Measurements from ENCODE around the gene CHCHD3. TPM values are rescaled to one million over a fixed set of nuclear protein-coding genes. Genes with fewer than 3 reads are reported as not detected.

Gene CHCHD3
- total and polyA plus RNA-seq, 2 experiments from 2014 or later: 65.3 to 68.5 TPM

DNA sequence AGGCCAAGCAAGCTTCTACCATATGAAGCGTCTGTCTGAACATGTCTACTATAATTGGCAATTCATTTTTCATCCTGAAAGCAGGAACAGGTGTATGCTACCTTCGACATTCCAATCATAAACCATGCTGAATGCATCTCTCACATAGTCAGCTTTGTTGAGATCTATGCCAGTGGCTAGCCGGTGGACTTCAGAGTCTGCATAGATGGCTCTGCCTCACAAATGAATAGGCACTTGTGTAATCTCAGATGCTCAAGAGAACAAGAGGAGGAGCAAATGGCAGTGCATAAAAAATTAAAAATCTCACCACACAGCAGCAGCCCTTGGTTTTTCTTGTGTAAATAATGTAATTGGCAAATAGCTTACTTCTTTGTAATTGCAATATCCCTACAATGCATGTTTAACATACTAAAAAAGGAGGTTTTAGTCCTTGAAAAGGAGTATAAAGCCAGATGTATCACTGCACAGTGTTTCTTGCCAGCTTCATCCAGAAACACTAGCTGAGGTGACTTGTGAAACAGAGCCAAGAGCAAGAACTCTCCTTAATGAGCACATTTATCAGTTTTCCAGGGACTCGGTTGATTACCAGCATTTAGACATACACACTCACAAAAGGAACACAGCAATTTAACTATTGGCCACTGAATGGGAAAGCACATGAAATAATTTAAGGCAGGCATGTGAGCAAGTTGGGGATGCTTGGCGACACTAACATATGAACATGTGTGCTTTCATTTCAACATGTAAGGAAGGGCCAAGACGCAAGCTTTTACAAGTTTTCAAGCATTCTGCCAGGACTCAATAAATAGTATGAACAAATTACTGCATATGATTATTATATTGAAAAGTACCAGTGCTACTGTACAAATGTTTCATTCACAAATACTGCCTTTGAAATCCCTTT is 255.7 kb downstream of the CHCHD3 start:
- no peaks in the 10 kb centered on the region for H3K4me1 ChIP-seq (ENCODE audit: insufficient read depth)
- no peak overlapping the region for H2AFZ ChIP-seq
- H3K27me3 ChIP-seq: no peaks in the 10 kb centered on the region
- no peak overlapping the region for H3K4me2 ChIP-seq
- no peak for DNase-seq (ENCODE audit: low spot score)
- no peaks in the 10 kb centered on the region for H3K9me2 ChIP-seq (replicated peaks; ENCODE audit: insufficient read depth)
- no peaks in the 10 kb centered on the region for H3K9me3 ChIP-seq (ENCODE audit: low read depth)
- no peaks in the 10 kb centered on the region for H3K79me2 ChIP-seq
- no peak overlapping the region for H3K27ac ChIP-seq
- TF ChIP-seq EZH2phosphoT487 (IDR thresholded peaks at IDR 0.05; ENCODE audit: low read depth, severe bottlenecking, unreplicated experiment) (no peak), EZH2 (IDR thresholded peaks at IDR 0.05; ENCODE audit: borderline replicate concordance) (no peak)
- TF ChIP-seq, protein P1, sequence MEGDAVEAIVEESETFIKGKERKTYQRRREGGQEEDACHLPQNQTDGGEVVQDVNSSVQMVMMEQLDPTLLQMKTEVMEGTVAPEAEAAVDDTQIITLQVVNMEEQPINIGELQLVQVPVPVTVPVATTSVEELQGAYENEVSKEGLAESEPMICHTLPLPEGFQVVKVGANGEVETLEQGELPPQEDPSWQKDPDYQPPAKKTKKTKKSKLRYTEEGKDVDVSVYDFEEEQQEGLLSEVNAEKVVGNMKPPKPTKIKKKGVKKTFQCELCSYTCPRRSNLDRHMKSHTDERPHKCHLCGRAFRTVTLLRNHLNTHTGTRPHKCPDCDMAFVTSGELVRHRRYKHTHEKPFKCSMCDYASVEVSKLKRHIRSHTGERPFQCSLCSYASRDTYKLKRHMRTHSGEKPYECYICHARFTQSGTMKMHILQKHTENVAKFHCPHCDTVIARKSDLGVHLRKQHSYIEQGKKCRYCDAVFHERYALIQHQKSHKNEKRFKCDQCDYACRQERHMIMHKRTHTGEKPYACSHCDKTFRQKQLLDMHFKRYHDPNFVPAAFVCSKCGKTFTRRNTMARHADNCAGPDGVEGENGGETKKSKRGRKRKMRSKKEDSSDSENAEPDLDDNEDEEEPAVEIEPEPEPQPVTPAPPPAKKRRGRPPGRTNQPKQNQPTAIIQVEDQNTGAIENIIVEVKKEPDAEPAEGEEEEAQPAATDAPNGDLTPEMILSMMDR (IDR thresholded peaks at IDR 0.05; ENCODE audit: poor library complexity): no peak
- H3K36me3 ChIP-seq (replicated peaks; ENCODE audit: insufficient read depth, low read depth): no peaks in the 10 kb centered on the region
- H3K4me3 ChIP-seq: no peak overlapping the region
- 95% methylated on average over 6 of the region's 6 CpGs for WGBS (ENCODE audit: low lambda C conversion rate, missing lambda C conversion rate)
- H4K20me1 ChIP-seq (ENCODE audit: insufficient read depth, poor library complexity, severe bottlenecking): no peaks in the 10 kb centered on the region

DNA sequence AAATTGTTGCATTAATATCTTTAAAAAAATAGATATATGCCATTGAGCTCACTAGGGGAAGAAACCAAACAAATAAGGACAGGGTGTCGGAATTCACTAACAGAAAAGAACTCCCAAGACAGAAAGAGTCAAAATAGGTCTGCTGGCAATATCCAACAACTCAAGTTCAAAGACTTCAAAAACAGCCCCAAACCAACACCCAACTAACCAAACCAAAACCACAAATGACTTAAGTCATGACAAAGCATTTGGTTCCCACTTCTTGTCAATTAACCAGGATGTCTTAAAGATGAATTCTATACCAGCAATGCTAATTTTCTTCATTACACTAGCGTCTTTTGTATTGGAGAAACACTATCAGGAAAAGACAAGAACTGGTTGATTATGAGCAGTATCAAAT is 256.7 kb downstream of the CHCHD3 start:
- Histone ChIP-seq H3K9me2 (replicated peaks; ENCODE audit: insufficient read depth) (no peaks in the 10 kb centered on the region), H3K27ac (no peak overlapping the region), H3K4me3 (no peak overlapping the region), H3K9me3 (ENCODE audit: low read depth) (no peaks in the 10 kb centered on the region), H3K36me3 (replicated peaks; ENCODE audit: insufficient read depth, low read depth) (no peaks in the 10 kb centered on the region), H3K27me3 (no peaks in the 10 kb centered on the region), H3K79me2 (no peaks in the 10 kb centered on the region), H2AFZ (no peak overlapping the region), H3K4me1 (ENCODE audit: insufficient read depth) (no peaks in the 10 kb centered on the region), H4K20me1 (ENCODE audit: insufficient read depth, poor library complexity, severe bottlenecking) (no peaks in the 10 kb centered on the region), H3K4me2 (no peak overlapping the region)
- no peak for TF ChIP-seq EZH2phosphoT487 (IDR thresholded peaks at IDR 0.05; ENCODE audit: low read depth, severe bottlenecking, unreplicated experiment)
- TF ChIP-seq, protein P1 (IDR thresholded peaks at IDR 0.05; ENCODE audit: poor library complexity): no peak
- TF ChIP-seq EZH2 (IDR thresholded peaks at IDR 0.05; ENCODE audit: borderline replicate concordance): no peak
- no peak for DNase-seq (ENCODE audit: low spot score)
- WGBS (ENCODE audit: low lambda C conversion rate, missing lambda C conversion rate): 96% methylated on average over 2 of the region's 2 CpGs

DNA sequence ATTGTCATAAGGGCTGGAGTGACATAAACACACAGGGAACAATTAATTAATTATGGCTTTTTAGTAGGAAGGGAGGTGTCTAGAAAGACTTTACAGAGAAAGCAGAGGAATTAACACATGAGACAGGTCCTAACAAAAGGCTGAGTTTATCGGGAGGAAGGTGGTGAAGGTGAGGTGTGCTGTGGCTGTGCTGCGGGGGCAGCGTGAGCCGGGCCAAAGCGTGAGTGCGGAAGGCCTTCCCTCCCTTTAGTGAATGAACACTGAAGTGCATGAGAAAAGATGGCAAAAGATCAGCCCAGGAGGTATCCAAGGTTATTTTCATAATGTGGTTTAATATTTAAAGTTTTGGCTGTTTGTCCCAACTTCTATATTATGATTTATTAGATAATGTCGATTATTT is 262.2 kb downstream of the CHCHD3 start:
- Histone ChIP-seq H3K27ac (no peak overlapping the region), H3K9me2 (replicated peaks; ENCODE audit: insufficient read depth) (no peaks in the 10 kb centered on the region), H2AFZ (no peak overlapping the region), H3K36me3 (replicated peaks; ENCODE audit: insufficient read depth, low read depth) (no peaks in the 10 kb centered on the region), H3K4me3 (no peak overlapping the region), H3K4me1 (ENCODE audit: insufficient read depth) (no peaks in the 10 kb centered on the region), H4K20me1 (ENCODE audit: insufficient read depth, poor library complexity, severe bottlenecking) (no peaks in the 10 kb centered on the region), H3K27me3 (no peaks in the 10 kb centered on the region), H3K4me2 (no peak overlapping the region), H3K9me3 (ENCODE audit: low read depth) (no peaks in the 10 kb centered on the region), H3K79me2 (no peaks in the 10 kb centered on the region)
- 94% methylated on average over 7 of the region's 7 CpGs for WGBS (ENCODE audit: low lambda C conversion rate, missing lambda C conversion rate)
- DNase-seq (ENCODE audit: low spot score): no peak
- TF ChIP-seq EZH2 (IDR thresholded peaks at IDR 0.05; ENCODE audit: borderline replicate concordance) (no peak), EZH2phosphoT487 (IDR thresholded peaks at IDR 0.05; ENCODE audit: low read depth, severe bottlenecking, unreplicated experiment) (no peak)
- TF ChIP-seq, protein P1 (IDR thresholded peaks at IDR 0.05; ENCODE audit: poor library complexity): no peak

Measured in hepatocyte (in vitro differentiated cells).